Activated T-cell treated with anti-CD3 and anti-CD28 coated beads, Interleukin-2, amount 50 U/mL, for 4 hours (primary cell): ENCODE measurements around the gene CMIP. TPM values are rescaled to one million over a fixed set of nuclear protein-coding genes. Genes with fewer than 3 reads are reported as not detected.
"Not testable (repeated sequence)": the region's sequence is repeated elsewhere in the genome, so short reads cannot be mapped to it uniquely, and the experiment has no call there.

Experiments used
- ATAC-seq, 2 donors: fragments of 200-7000 bp; cut with Tn5 transposase; one replicate each; pipeline ENCODE4 v1.10.0; 2021
- DNase-seq: peaks from one replicate; pipeline ENCODE4 v3.0.0-alpha.2; 2020
- H3K27me3 Mint-ChIP-seq: one replicate; pipeline ENCODE4 v1.8.0; 2021; ENCODE audit warnings: low read depth, mixed read lengths
- H3K36me3 Mint-ChIP-seq: one replicate; pipeline ENCODE4 v1.8.0; 2022; ENCODE audit warnings: mixed read lengths; ENCODE audit not compliant: insufficient read depth
- H3K4me1 Mint-ChIP-seq: one replicate; pipeline ENCODE4 v1.8.0; 2021; ENCODE audit warnings: low read depth, mixed read lengths
- H3K4me3 Mint-ChIP-seq: one replicate; pipeline ENCODE4 v1.8.0; 2021; ENCODE audit warnings: mild to moderate bottlenecking, moderate library complexity, mixed read lengths
- H3K9me3 Mint-ChIP-seq: one replicate; pipeline ENCODE4 v1.8.0; 2021; ENCODE audit warnings: mixed read lengths
- total RNA-seq, 3 donors: library from RNA; stranded (reverse); gene quantifications; one replicate each; pipeline ENCODE4 v1.2.1, GENCODE V29; 2021

Gene CMIP
- 10 to 100 TPM; 20.8 to 23.5 (median 21.9) TPM for total RNA-seq

DNA sequence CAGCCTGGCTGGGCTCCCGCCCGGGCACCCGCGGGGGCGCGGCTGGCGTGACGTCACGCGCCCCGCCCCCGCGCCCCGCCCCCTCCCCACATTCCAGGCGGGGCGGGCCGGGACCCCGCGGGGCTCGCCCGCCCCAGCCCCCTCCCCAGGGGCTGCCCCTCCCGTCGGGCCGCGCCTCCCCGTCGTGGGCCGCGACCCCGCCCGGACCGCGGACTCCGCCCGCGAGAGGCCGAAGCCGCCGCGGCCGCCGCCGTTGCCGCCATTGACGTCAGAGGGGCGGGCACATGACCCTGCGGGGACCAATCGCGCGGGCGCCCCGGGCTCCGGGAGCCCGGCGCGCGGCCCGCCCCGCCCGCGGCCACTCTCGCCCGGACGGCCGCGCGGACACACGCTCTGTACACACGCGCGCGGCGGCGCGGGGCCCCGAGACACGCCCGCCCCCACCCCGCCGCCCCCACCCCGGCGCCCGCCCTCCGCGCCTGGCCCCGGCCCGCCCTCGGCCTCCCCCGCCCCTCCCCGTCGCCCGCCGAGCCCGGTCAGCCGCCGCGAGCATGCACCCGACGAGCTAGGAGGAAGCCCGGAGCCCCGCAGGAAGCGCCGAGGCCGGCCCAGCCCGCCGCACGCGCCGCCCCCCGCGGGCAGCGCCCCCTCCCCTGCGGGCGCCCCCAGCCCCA, at the start of gene CMIP:
Gene CMIP, plus strand, starts transcription at position 361 of the 674 bp plus-strand sequence.
- H3K4me1 Mint-ChIP-seq, result peaks cover 46% of the 10 kb centered on the region
- no peaks in the 10 kb centered on the region for H3K9me3 Mint-ChIP-seq
- ATAC-seq, result peak; percentile 77 to 78

DNA sequence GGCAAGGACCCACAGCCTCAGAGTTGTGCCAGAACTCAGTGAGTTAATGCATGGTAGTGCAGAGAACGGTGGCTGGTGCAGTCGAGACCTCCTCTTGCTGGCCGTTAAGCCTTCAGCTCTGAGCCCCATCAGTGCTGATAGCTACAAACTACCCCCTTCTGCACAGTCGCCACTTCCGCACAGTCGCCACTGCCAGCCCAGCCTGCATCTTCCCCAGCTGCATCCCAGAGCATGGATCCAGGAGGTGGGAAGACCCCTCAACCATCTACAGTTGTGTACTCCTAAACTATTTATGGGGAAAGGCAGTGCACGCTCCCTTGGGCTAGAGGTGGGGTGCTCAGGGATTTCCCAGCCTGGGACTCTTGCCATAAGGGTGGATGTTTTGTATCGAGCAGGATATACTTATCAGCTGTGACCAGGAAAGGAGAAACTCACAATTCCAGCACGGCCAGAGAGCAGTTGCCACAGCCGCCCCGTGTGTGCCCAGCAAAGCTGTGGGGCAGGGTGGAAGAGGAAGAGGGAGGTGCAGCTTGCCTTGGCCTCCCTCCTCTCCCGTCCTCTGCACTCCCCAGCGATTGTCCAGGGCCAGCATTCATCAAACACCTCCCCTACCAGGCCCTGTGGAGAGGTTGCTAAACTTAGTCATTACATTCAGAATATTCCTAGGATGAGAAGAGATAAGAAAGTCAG, 49.5 kb upstream of the CMIP start:
- peaks cover 15% of the 10 kb centered on the region for H3K36me3 Mint-ChIP-seq
- ATAC-seq, result no peak
- H3K4me3 Mint-ChIP-seq, result no peak overlapping the region
- H3K9me3 Mint-ChIP-seq, result peaks cover 2% of the 10 kb centered on the region
- H3K27me3 Mint-ChIP-seq, result no peaks in the 10 kb centered on the region
- DNase-seq, result no peak
- no peaks in the 10 kb centered on the region for H3K4me1 Mint-ChIP-seq

More for the DNA sequence above, at the start of gene CMIP:
- no peaks in the 10 kb centered on the region for H3K36me3 Mint-ChIP-seq
- no peaks in the 10 kb centered on the region for H3K27me3 Mint-ChIP-seq
- peak; percentile 67 for DNase-seq
- H3K4me3 Mint-ChIP-seq, result peak within 1 kb of the TSS; percentile 81

DNA sequence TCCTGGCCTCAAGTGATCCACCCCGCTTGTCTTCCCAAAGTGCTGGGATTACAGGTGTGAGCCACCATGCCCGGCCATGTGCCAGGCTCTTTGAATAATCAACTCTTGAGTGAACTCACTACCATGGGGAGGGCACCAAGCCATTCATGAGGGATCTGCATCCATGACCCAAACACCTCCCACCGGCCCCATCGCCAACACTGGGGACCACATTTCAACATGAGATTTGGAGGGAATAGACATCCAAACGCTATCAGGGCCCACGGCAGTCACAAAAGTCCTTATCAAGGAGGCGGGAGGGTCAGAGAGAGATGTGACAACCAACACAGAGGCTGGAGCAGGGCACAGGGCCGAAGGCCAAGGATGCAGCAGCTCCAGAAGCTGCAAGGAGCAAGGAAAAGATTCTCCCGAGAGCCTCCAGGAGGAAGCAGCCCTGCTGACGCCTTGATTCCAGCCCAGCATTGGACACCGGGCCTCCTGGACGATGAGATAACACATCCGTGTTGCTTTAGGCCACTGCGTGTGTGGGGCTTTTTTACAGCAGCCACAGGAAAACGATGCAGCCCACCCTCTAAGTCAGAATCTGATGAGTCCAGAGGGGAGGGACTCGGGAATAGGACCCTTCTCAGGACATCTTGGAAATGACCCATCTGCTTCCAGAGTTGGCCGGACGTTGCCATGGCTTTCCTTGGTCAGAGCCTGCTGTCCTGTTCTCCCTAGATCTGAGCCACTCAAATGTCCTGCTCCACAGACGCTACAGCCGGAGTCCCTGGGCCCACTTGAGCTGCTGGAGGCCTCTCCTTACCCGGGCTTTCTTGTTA, 47.3 kb upstream of the CMIP start:
- H3K36me3 Mint-ChIP-seq, result peaks cover 3% of the 10 kb centered on the region
- no peak for DNase-seq
- H3K9me3 Mint-ChIP-seq, result peaks cover 4% of the 10 kb centered on the region
- no peaks in the 10 kb centered on the region for H3K27me3 Mint-ChIP-seq
- ATAC-seq, result no peak
- H3K4me3 Mint-ChIP-seq, result no peak overlapping the region
- H3K4me1 Mint-ChIP-seq, result no peaks in the 10 kb centered on the region

DNA sequence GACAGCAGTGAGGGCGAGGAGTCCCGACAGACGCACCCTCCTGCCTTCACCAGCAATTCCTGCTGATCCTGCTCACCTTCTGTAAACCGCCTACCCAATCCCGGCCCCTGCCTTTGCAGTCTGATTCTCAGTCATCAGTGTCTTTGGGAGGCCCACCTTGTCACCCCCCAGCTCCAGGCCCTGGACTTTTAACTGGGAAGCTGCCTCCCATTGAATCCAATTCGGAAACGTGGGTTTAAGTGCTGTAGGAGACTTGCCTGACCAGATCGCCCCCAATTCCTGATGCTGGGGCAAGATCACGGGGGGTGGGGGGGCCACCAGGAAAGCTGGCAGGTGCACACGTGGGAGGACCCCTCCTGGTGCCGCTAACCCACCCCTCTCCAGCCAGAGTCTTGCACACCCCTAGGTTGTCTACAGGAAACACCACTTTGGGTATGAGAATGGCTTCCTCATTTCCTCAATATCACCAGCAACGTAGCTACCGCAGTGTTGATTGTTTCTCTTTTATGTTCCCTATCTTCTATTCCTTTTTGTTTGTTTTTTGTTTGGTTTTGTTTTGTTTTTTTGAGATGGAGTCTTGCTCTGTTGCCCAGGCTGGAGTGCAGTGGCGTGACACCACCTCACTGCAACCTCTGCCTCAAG, 46.6 kb upstream of the CMIP start:
- no peak for DNase-seq
- Mint-ChIP-seq H3K4me3 (no peak overlapping the region), H3K36me3 (peaks cover 3% of the 10 kb centered on the region), H3K27me3 (no peaks in the 10 kb centered on the region), H3K4me1 (no peaks in the 10 kb centered on the region), H3K9me3 (peaks cover 4% of the 10 kb centered on the region)
- ATAC-seq, result no peak

DNA sequence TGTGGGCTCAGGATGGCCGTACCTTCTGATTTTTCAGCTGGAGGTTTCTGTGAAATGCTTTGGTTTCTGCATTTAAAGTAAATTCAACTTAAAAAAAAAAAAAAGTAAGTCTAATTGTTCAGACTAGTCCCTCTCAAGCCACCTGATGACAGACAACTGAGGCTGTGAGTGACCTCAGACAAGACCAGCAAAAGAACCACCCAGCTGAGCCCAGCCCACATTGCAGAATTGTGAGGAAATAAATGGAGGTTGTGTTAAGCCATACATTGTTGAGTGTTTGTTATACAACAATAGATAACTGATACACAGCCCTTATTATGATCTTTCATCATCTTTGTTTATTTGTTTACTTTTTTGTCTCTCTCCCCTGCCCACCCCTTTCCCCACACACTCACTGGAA, 44.7 kb upstream of the CMIP start:
- no peak overlapping the region for H3K4me3 Mint-ChIP-seq
- DNase-seq, result no peak
- ATAC-seq, result no peak
- no peaks in the 10 kb centered on the region for H3K27me3 Mint-ChIP-seq
- H3K9me3 Mint-ChIP-seq, result peaks cover 4% of the 10 kb centered on the region
- no peaks in the 10 kb centered on the region for H3K36me3 Mint-ChIP-seq
- no peaks in the 10 kb centered on the region for H3K4me1 Mint-ChIP-seq

DNA sequence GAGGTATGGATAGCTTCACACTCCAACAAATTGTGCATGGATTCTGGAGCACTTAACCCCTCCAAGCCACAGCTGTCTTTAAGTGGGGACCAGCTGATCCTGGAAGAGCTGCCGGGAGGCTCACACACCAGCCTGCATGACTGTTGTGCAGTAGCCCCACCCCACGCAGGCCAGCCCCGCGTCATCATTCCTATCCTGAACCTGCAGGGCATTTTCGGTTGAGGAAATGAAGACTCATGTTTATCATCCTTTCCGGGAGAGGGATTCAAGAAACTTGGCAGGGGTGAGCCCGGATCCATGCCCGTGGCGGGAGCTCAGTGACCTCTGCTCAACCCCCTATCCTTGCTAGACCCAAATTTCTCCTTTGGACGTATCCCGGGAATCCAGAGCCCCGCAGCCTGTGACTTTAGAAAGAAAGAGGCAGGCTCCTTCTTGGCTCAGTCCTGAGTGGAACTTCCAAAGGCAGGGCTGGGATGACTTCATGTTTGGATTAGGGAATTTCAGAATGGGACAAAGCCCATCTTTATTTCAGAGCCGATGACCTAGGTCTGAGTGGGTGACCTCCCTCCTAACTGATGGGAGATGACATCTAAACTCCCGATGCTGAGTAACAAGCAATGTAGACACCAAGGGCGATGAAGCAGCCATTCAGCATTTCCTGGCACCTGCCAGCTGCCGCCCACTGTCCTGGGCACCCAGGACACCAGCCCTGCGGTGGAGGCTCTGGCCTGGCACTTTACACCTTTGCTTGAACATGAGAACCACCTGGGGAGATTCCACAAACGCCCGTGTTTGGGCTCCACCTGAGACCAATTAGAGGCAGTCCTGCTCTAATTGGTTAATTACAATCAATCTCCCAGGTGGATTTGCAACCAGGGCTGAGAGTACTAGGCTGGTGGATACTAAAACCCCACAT, 43.3 kb upstream of the CMIP start:
- no peaks in the 10 kb centered on the region for H3K36me3 Mint-ChIP-seq
- no peaks in the 10 kb centered on the region for H3K4me1 Mint-ChIP-seq
- no peak overlapping the region for H3K4me3 Mint-ChIP-seq
- H3K27me3 Mint-ChIP-seq, result no peaks in the 10 kb centered on the region
- DNase-seq, result no peak
- ATAC-seq, result no peak
- H3K9me3 Mint-ChIP-seq, result peaks cover 4% of the 10 kb centered on the region

DNA sequence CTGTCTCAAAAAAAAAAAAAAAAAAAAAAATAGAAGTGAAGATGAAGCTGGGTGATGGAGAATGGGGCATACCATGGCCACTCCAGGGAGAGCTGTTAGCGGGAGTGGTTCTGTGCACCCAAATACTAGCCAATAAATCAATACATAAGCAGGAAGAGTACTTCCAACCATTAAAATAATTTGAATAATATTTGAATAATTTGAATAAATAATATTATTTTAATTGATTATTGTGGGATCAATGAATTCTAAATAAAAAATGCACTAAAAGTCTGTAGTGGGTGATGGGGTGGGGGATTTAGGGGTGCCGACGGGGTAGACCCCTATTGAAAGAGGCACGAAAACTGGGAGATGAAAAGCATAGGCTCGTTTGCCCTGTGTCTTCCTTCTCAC, 41.4 kb upstream of the CMIP start:
- Mint-ChIP-seq H3K9me3 (peaks cover 4% of the 10 kb centered on the region), H3K27me3 (no peaks in the 10 kb centered on the region), H3K36me3 (no peaks in the 10 kb centered on the region), H3K4me1 (no peaks in the 10 kb centered on the region), H3K4me3 (no peak overlapping the region)
- DNase-seq (no peak), ATAC-seq (no peak)

DNA sequence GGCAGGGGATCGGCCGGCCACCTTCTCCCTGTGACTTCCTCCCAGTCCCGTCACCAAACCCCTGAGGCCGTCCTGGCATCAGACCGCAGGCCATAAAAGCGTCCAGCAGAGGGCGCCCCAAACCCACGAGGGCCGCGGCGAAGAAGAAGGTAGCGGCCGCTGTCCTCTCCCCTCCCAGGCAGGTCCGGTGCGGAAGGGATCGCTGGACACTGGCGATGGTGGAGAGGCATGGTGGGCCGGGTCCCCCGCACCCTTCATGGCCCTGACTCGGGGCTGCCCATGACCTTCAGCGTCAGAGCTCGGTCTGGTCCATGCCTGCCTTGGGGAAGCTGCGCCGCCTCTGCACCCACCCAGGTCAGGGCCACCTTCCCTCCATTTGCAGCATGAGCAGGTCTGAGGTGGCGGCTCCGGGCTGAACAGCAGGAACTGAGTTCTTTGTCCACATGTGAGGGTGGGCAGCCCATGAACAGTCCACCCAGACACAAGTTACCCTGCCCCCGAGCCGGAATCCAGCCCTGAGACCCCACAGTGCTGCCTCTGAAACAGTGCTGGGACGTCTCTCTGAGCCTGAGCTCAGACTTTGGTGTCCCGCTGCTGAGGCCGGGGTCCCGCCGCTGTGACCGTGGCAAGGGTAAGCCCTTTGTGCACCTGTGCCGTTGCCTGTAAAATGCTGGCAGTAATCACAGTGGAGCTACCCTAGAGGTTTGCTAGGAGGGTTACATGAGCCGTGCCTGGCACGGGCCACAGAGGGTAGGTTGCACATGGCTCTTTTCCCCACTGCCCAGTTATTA, 40.8 kb upstream of the CMIP start:
- Mint-ChIP-seq H3K4me3 (peak overlapping the region; percentile 8), H3K36me3 (no peaks in the 10 kb centered on the region), H3K27me3 (no peaks in the 10 kb centered on the region), H3K9me3 (peaks cover 4% of the 10 kb centered on the region), H3K4me1 (no peaks in the 10 kb centered on the region)
- peak; percentile 93 to 95 for ATAC-seq
- DNase-seq, result peak; percentile 82

DNA sequence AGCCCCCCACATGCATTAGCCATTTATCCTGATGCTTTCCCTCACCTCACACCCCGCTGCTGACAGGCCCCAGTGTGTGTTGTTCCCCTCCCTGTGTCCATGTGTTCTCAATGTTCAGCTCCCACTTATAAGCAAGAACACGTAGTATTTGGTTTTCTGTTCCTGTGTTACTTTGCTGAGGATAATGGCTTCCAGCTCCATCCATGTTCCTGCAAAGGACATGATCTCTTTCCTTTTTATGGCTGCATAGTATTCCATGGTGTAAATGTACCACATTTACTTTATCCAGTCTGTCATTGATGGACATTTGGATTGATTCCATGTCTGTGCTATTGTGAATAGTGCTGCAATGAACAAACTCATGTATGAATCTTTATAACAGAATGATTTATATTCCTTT, 39.6 kb upstream of the CMIP start:
- H3K4me1 Mint-ChIP-seq, H3K27me3 Mint-ChIP-seq, DNase-seq, ATAC-seq, H3K4me3 Mint-ChIP-seq, H3K36me3 Mint-ChIP-seq, H3K9me3 Mint-ChIP-seq: not testable (repeated sequence)

DNA sequence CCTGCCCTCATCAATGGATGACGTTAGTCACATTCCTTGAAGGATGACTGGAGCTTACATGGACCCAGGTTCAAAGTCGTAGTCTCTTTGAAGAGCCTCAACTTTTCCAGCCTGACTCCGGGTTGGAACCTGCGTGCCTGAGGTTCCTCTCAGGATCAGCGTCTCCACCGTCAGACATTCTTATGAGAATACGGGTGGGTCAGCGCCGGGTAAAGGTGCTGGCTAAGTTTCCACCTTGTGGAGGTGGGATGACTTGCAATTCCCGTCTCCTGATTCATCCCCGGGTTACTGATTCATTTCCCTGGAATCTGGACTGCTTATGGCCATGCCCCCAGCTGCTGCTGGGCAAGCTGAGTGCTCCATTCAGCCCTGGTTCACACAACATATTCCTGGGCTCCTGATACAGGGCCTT, 38.9 kb upstream of the CMIP start:
- Mint-ChIP-seq H3K4me1 (no peaks in the 10 kb centered on the region), H3K4me3 (no peak overlapping the region), H3K9me3 (no peaks in the 10 kb centered on the region), H3K27me3 (no peaks in the 10 kb centered on the region), H3K36me3 (no peaks in the 10 kb centered on the region)
- DNase-seq (no peak), ATAC-seq (no peak)

DNA sequence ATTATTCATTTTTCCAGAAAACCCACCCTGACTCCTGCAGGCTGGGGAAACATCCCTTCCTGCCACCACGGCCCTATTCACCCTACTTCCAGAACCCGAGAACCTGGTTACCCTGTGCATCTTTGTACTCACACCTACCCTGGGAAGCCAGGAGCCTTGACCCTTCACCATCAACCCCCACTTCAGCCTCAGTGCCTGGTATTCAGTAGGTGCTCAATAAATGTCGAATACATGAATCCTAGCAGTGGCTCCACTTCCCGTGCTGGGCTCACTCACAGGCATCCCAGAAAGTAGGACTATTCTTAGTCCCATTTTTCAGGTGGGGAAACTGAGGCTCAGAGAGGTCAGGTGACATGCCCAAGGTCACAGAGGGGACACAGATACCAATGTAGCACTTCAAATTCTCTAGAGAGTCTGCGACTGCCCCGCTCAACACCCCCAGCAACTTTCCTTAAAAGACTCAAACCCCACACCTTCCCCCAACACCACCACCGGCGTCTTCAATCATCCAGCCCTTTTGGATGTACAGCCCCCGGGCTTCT, 36.1 kb upstream of the CMIP start:
- H3K4me3 Mint-ChIP-seq, result no peak overlapping the region
- H3K4me1 Mint-ChIP-seq, result no peaks in the 10 kb centered on the region
- no peaks in the 10 kb centered on the region for H3K27me3 Mint-ChIP-seq
- DNase-seq (no peak), ATAC-seq (no peak)
- no peaks in the 10 kb centered on the region for H3K9me3 Mint-ChIP-seq
- no peaks in the 10 kb centered on the region for H3K36me3 Mint-ChIP-seq

DNA sequence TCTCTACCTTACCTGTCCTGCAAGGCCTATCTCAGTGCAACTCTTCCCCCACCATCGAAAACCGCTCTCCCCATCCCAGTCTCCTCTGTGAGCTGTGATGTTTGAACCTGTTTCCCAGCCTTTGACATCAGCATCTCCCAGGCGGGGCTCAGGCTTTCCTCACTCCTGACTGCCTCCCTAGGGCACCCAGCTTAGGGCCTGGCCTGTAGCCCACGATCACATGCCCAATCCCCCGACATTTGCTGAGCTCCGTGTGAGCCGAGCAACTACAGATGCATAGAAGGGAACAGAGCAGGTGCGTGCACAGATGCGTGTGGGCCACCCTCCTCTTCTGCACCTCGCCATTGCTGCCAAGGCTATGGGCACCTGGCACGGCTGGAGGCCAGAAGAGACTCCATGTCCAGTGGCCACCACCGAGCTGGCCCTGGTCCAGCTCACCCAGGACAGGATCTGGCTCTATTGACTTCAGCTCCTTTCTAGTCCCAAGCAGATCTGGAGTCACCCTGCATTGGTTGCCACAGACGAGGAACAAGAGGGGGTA, 35.5 kb upstream of the CMIP start:
- ATAC-seq (no peak), DNase-seq (no peak)
- Mint-ChIP-seq H3K36me3 (no peaks in the 10 kb centered on the region), H3K9me3 (no peaks in the 10 kb centered on the region), H3K4me3 (no peak overlapping the region), H3K27me3 (no peaks in the 10 kb centered on the region), H3K4me1 (no peaks in the 10 kb centered on the region)
